Nephron progenitor cell (in vitro differentiated cells): ENCODE measurements around the gene PMPCB.
A peak's percentile ranks its signal among the peaks of the same experiment; 100 is the strongest.

ENCODE experiments used
- DNase-seq: peaks from one replicate; pipeline ENCODE4 v3.0.0; 2021
- H3K27ac Mint-ChIP-seq: 2 replicates; pipeline ENCODE4 v1.8.0; 2021; ENCODE audit warnings: mild to moderate bottlenecking, moderate library complexity, mixed read lengths
- H3K27me3 Mint-ChIP-seq: 2 replicates; pipeline ENCODE4 v1.8.0; 2021; ENCODE audit warnings: mild to moderate bottlenecking, low read depth, mixed read lengths; ENCODE audit not compliant: poor library complexity
- H3K36me3 Mint-ChIP-seq: 2 replicates; pipeline ENCODE4 v1.8.0; 2021; ENCODE audit warnings: low read depth, mixed read lengths
- H3K4me1 Mint-ChIP-seq: 2 replicates; pipeline ENCODE4 v1.8.0; 2021; ENCODE audit warnings: mixed read lengths
- H3K4me3 Mint-ChIP-seq: 2 replicates; pipeline ENCODE4 v1.8.0; 2021; ENCODE audit warnings: mild to moderate bottlenecking, moderate library complexity, mixed read lengths
- H3K9me3 Mint-ChIP-seq: 2 replicates; pipeline ENCODE4 v1.8.0; 2021; ENCODE audit warnings: mild to moderate bottlenecking, moderate library complexity, mixed read lengths
- CTCF ChIP-seq: fragments of 200-600 bp; sonication (generic); IDR thresholded peaks from 2 replicates; pipeline ENCODE4 v1.5.0; 2021; ENCODE audit warnings: antibody characterized with exemption

The PMPCB gene

GRCh38 chr7:103346396-103346795, 49.2 kb downstream of the PMPCB start:
- Mint-ChIP-seq H3K9me3 (no peaks in the 10 kb centered on the region), H3K4me1 (peaks cover 39% of the 10 kb centered on the region), H3K36me3 (peaks cover 15% of the 10 kb centered on the region), H3K4me3 (no peak overlapping the region), H3K27me3 (peaks cover 6% of the 10 kb centered on the region), H3K27ac (no peak overlapping the region)
- DNase-seq = no peak
- no peak for TF ChIP-seq CTCF

- peak; percentile 75 for DNase-seq
- TF ChIP-seq CTCF = no peak
- Mint-ChIP-seq H3K27me3 (peaks cover 6% of the 10 kb centered on the region), H3K27ac (peak within 1 kb of the TSS; percentile 100), H3K36me3 (peaks cover 10% of the 10 kb centered on the region), H3K4me1 (peaks cover 36% of the 10 kb centered on the region), H3K9me3 (no peaks in the 10 kb centered on the region), H3K4me3 (peak within 1 kb of the TSS; percentile 100)
Observed at GRCh38 chr7:103347507-103348267, 50.5 kb downstream of the PMPCB start, which contains the start of gene PSMC2. TSS of gene PSMC2 (plus strand) at chr7:103347643. CDS start at chr7:103347712, 69 bp downstream.

- no peak for TF ChIP-seq CTCF
- Mint-ChIP-seq H3K27me3 (peaks cover 6% of the 10 kb centered on the region), H3K36me3 (peaks cover 11% of the 10 kb centered on the region), H3K4me1 (peaks cover 36% of the 10 kb centered on the region), H3K9me3 (no peaks in the 10 kb centered on the region), H3K27ac (peak overlapping the region; percentile 100), H3K4me3 (peak overlapping the region; percentile 100)
- no peak for DNase-seq
Observed at GRCh38 chr7:103348452-103348851, 51.2 kb downstream of the PMPCB start.

GRCh38 chr7:103348959-103349358, 51.7 kb downstream of the PMPCB start:
- no peak for DNase-seq
- TF ChIP-seq CTCF = no peak
- Mint-ChIP-seq H3K4me1 (peaks cover 36% of the 10 kb centered on the region), H3K27me3 (peaks cover 6% of the 10 kb centered on the region), H3K4me3 (peak overlapping the region; percentile 100), H3K9me3 (no peaks in the 10 kb centered on the region), H3K27ac (no peak overlapping the region), H3K36me3 (peaks cover 11% of the 10 kb centered on the region)

GRCh38 chr7:103349805-103350204, 52.6 kb downstream of the PMPCB start:
- peak overlapping the region; percentile 70 for H3K4me3 Mint-ChIP-seq
- peaks cover 33% of the 10 kb centered on the region for H3K4me1 Mint-ChIP-seq
- DNase-seq = no peak
- H3K27me3 Mint-ChIP-seq = peaks cover 3% of the 10 kb centered on the region
- peaks cover 11% of the 10 kb centered on the region for H3K36me3 Mint-ChIP-seq
- TF ChIP-seq CTCF = no peak
- H3K27ac Mint-ChIP-seq = peak overlapping the region; percentile 79
- H3K9me3 Mint-ChIP-seq = no peaks in the 10 kb centered on the region
